GM21528 (cell line): ENCODE data around the gene ALX3.
"Not testable (repeated sequence)": the region's sequence is repeated elsewhere in the genome, so short reads cannot be mapped to it uniquely, and the experiment has no call there.

ENCODE experiments used
- ATAC-seq: cut with Tn5 transposase; IDR thresholded peaks from one replicate; pipeline ENCODE4 v1.9.1; 2021; ENCODE audit warnings: mild to moderate bottlenecking, moderate library complexity; ENCODE audit not compliant: unreplicated experiment, low FRiP score

Gene ALX3

GRCh38 chr1:110089561-110090275 lies 19.2 kb upstream of the ALX3 start:
- no peak for ATAC-seq

GRCh38 chr1:110088739-110089316 lies 18.4 kb upstream of the ALX3 start:
- no peak for ATAC-seq

GRCh38 chr1:110087812-110088738 lies 17.6 kb upstream of the ALX3 start:
- no peak for ATAC-seq

GRCh38 chr1:110086961-110087360 lies 16.5 kb upstream of the ALX3 start:
- ATAC-seq: no peak

- no peak for ATAC-seq
These were observed 15.2 kb upstream of the ALX3 start for GRCh38 chr1:110085671-110086070.

- no peak for ATAC-seq
These were observed 14.0 kb upstream of the ALX3 start for GRCh38 chr1:110084227-110085078.

- ATAC-seq: no peak
These were observed 13.4 kb upstream of the ALX3 start for GRCh38 chr1:110083866-110084226.

- ATAC-seq: no peak
These were observed 12.8 kb upstream of the ALX3 start for GRCh38 chr1:110083061-110083865.

GRCh38 chr1:110082477-110082876 lies 12.0 kb upstream of the ALX3 start:
- no peak for ATAC-seq

GRCh38 chr1:110081061-110081460 lies 10.6 kb upstream of the ALX3 start:
- ATAC-seq: no peak

GRCh38 chr1:110079995-110080394 lies 9.5 kb upstream of the ALX3 start:
- not testable (repeated sequence) for ATAC-seq

GRCh38 chr1:110076789-110077500 lies 6.5 kb upstream of the ALX3 start:
- ATAC-seq: no peak

GRCh38 chr1:110074166-110074565 lies 3.7 kb upstream of the ALX3 start:
- ATAC-seq: no peak

- no peak for ATAC-seq
These were observed 196 bp downstream of the ALX3 start for GRCh38 chr1:110070282-110070669.

GRCh38 chr1:110069404-110070281 lies 829 bp downstream of the ALX3 start:
- no peak for ATAC-seq

- ATAC-seq: no peak
These were observed 1.6 kb downstream of the ALX3 start for GRCh38 chr1:110068646-110069403.

GRCh38 chr1:110067893-110068645 lies 2.4 kb downstream of the ALX3 start:
- no peak for ATAC-seq
